Mesothelial cell of epicardium (in vitro differentiated cells): ENCODE results near the gene SECTM1. TPM values are rescaled to one million over a fixed set of nuclear protein-coding genes. Genes with fewer than 3 reads are reported as not detected.
"Not testable (repeated sequence)": the region's sequence is repeated elsewhere in the genome, so short reads cannot be mapped to it uniquely, and the experiment has no call there.

ENCODE experiments used
- DNase-seq, 2 experiments: peaks; one replicate each; pipeline ENCODE4 v3.0.0; 2021; ENCODE audit warnings: low spot score in 2 of 2; ENCODE audit not compliant: unreplicated experiment in 2 of 2
- H3K27ac Mint-ChIP-seq: 2 replicates; pipeline ENCODE4 v1.8.0; 2021; ENCODE audit warnings: mixed read lengths
- H3K27me3 Mint-ChIP-seq: 2 replicates; pipeline ENCODE4 v1.8.0; 2021; ENCODE audit warnings: low read depth, mixed read lengths
- H3K36me3 Mint-ChIP-seq: 2 replicates; pipeline ENCODE4 v1.8.0; 2021; ENCODE audit warnings: mixed read lengths
- H3K4me1 Mint-ChIP-seq: 2 replicates; pipeline ENCODE4 v1.8.0; 2021; ENCODE audit warnings: mixed read lengths
- H3K4me3 Mint-ChIP-seq: 2 replicates; pipeline ENCODE4 v1.8.0; 2021; ENCODE audit warnings: mild to moderate bottlenecking, moderate library complexity, mixed read lengths
- H3K9me3 Mint-ChIP-seq: 2 replicates; pipeline ENCODE4 v1.8.0; 2021; ENCODE audit warnings: mixed read lengths
- CTCF ChIP-seq: fragments of 200-600 bp; sonication (generic); IDR thresholded peaks from one replicate; pipeline ENCODE4 v1.5.0; 2021; ENCODE audit warnings: antibody characterized with exemption; ENCODE audit not compliant: unreplicated experiment
- total RNA-seq: library from RNA; stranded (reverse); gene quantifications from 3 replicates; pipeline ENCODE4 v1.2.1, GENCODE V29; 2021

The SECTM1 gene
- total RNA-seq, 1 donor from 2014 or later: 7.0 TPM

DNA sequence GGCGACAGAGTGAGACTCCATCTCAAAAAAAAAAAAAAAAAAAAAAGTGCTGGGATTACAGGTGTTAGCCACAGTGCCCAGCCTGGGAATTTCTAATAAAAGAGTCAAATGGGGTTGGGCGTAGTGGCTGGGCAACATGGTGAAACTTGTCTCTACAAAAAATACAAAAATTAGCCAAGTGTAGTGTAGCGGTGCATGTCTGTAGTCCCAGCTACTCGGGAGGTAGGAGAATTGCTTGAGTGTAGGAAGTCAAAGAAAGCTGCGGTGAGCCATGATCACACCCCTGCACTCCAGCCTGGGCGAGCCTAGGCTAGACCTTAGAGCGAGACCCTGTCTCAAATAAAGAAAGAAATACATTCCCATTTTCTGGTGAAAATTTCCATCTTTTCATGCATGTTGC lies 35.6 kb upstream of the SECTM1 start:
- H3K4me3 Mint-ChIP-seq: no peak overlapping the region
- H3K9me3 Mint-ChIP-seq: no peaks in the 10 kb centered on the region
- peaks cover 10% of the 10 kb centered on the region for H3K27me3 Mint-ChIP-seq
- no peaks in the 10 kb centered on the region for H3K36me3 Mint-ChIP-seq
- peaks cover 39% of the 10 kb centered on the region for H3K4me1 Mint-ChIP-seq
- H3K27ac Mint-ChIP-seq: no peak overlapping the region
- no peak for DNase-seq
- TF ChIP-seq CTCF: no peak

- DNase-seq: no peak
- H3K36me3 Mint-ChIP-seq: no peaks in the 10 kb centered on the region
- H3K27me3 Mint-ChIP-seq: peaks cover 9% of the 10 kb centered on the region
- H3K27ac Mint-ChIP-seq: peak overlapping the region; percentile 68
- no peak overlapping the region for H3K4me3 Mint-ChIP-seq
- H3K4me1 Mint-ChIP-seq: peaks cover 32% of the 10 kb centered on the region
- TF ChIP-seq CTCF: no peak
- H3K9me3 Mint-ChIP-seq: no peaks in the 10 kb centered on the region
Observed at GRCh38 chr17:82367724-82368524, 34.4 kb upstream of the SECTM1 start.

DNA sequence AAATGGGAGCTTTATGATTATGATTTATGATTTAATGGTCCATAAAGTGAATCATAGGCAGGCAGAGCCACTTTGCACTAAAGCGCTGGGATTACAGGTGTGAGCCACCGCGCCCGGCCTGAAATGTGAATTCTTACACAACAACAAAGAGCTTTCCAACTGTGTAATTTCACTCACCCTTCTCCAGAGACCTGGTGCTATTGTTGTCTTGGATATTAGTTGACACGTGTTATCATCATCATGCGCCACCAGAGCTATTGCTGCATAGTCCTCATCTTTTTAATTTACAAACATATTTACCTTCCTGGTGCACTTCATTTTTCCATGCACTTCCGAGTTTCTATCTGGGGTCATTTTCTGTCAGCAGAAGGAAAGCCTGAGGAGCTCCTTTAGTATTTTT lies 33.2 kb upstream of the SECTM1 start:
- H3K4me1 Mint-ChIP-seq: peaks cover 26% of the 10 kb centered on the region
- H3K9me3 Mint-ChIP-seq: no peaks in the 10 kb centered on the region
- no peaks in the 10 kb centered on the region for H3K36me3 Mint-ChIP-seq
- no peak overlapping the region for H3K4me3 Mint-ChIP-seq
- DNase-seq: no peak
- H3K27ac Mint-ChIP-seq: no peak overlapping the region
- no peak for TF ChIP-seq CTCF
- peaks cover 7% of the 10 kb centered on the region for H3K27me3 Mint-ChIP-seq

DNA sequence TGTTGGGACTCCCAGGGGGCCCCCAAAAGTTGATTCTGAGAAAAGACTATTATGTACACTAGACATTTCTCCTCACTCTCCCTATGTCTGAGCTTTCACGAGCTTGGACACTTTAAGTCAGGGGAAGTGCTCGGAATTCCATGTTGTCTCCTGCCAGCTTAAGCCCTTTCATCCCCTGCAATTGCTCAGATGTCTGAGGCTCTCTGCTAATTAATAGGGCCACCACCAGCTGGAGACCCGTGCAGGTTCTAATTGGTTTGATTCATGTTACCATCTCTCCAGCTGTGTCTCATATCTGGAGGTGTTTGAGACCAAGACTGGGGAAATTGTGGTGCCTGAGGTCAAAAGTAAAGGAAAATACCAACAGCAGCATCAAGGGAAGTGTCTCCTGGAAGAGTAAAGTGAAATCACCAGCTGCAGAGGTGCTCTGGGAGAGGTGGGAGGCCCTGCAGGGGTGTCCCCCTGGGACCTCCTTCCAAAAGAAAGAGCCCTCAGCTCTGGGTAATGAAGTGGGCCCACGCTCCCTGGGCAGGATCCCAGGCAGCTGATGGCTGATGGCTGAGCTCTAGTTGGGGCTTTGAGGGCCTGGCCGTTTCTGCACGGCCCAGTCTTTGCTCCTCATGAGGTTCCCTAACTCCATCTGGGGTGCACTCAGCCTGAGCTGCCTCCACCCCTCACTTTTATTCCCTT lies 32.2 kb upstream of the SECTM1 start:
- Mint-ChIP-seq H3K27me3 (peaks cover 5% of the 10 kb centered on the region), H3K36me3 (no peaks in the 10 kb centered on the region), H3K9me3 (no peaks in the 10 kb centered on the region), H3K27ac (no peak overlapping the region), H3K4me3 (no peak overlapping the region), H3K4me1 (peaks cover 21% of the 10 kb centered on the region)
- TF ChIP-seq CTCF: no peak
- DNase-seq: no peak

GRCh38 chr17:82361885-82362633 lies 28.5 kb upstream of the SECTM1 start:
- Mint-ChIP-seq H3K36me3 (no peaks in the 10 kb centered on the region), H3K4me1 (peaks cover 17% of the 10 kb centered on the region), H3K27ac (no peak overlapping the region), H3K4me3 (no peak overlapping the region), H3K27me3 (peaks cover 8% of the 10 kb centered on the region), H3K9me3 (no peaks in the 10 kb centered on the region)
- no peak for TF ChIP-seq CTCF
- DNase-seq: no peak

GRCh38 chr17:82359451-82360074 lies 26.0 kb upstream of the SECTM1 start:
- not testable (repeated sequence) for DNase-seq, H3K27ac Mint-ChIP-seq, H3K9me3 Mint-ChIP-seq, H3K27me3 Mint-ChIP-seq, H3K36me3 Mint-ChIP-seq, H3K4me3 Mint-ChIP-seq
- H3K4me1 Mint-ChIP-seq: peaks cover 26% of the 10 kb centered on the region
